DMS153 treated with DMSO at 0.1 percent for 48 hours (cell line): ENCODE measurements around the gene SLC25A51.

Source experiments
- DNase-seq: peaks from one replicate; lab custom pipeline; 2025; ENCODE audit not compliant: unreplicated experiment; lab: John Stamatoyannopoulos, UW

SLC25A51 gene

GRCh38 chr9:37852222-37852621 lies 51.7 kb downstream of the SLC25A51 start:
- DNase-seq, result no peak

GRCh38 chr9:37840560-37841194 lies 63.2 kb downstream of the SLC25A51 start:
- DNase-seq, result no peak

- no peak for DNase-seq
Observed at GRCh38 chr9:37839496-37840461, 64.1 kb downstream of the SLC25A51 start.
